ENCODE measurements around the gene IGF1. TPM values are rescaled to one million over a fixed set of nuclear protein-coding genes. Genes with fewer than 3 reads are reported as not detected.

IGF1 gene
- total and polyA plus RNA-seq, 10 of the 15 experiments (the other 5 are each of a cell fraction or from before 2014, with no cell fraction given), result 2.4 to 9.2 (median 3.5) TPM

DNA sequence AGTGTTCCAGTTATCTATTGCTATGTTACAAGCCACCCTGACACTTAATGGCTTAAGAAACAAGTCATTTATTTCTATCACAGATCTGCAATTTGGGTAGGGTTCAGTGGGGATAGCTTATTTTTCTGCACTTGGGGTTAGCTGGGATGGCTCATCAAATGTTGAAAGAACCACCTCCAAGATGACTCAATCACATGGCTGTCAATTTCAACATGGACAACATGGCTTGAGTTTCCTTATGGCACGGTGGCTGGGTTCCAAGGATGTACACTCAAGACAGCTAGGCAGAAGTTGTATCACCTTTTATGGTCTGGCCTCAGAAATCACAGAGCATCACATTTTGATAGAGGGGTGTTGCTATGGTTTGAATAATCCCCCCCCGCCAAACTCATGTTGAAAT lies 24.5 kb upstream of the IGF1 start:
- Histone ChIP-seq H3K79me2 (ENCODE audit: control insufficient read depth, insufficient read depth, low read length) (no peaks in the 10 kb centered on the region), H4K20me1 (ENCODE audit: control insufficient read depth, insufficient read depth) (no peaks in the 10 kb centered on the region), H3K27me3 (replicated peaks in 1 of 2; ENCODE audit: control insufficient read depth in 2 of 2, insufficient read depth in 2 of 2, low read length in 1 of 2) (no peaks in the 10 kb centered on the region), H3K27ac (ENCODE audit: control insufficient read depth, insufficient read depth) (no peak overlapping the region), H3K9me3 (replicated peaks; ENCODE audit: control insufficient read depth, insufficient read depth, low read length) (no peaks in the 10 kb centered on the region; the same call in 2 of the 3 replicates), H3K4me3 (no peak overlapping the region), H2AFZ (ENCODE audit: control insufficient read depth, low read depth, low read length) (no peak overlapping the region), H3K36me3 (ENCODE audit: control insufficient read depth in 2 of 2, insufficient read depth in 2 of 2, low read length in 1 of 2) (no peaks in the 10 kb centered on the region), H3K9ac (ENCODE audit: control insufficient read depth, insufficient read depth, low read length) (no peak overlapping the region), H3K4me1 (ENCODE audit: control insufficient read depth, insufficient read depth, low read length) (peaks cover 11% of the 10 kb centered on the region; the same call in 1 of the 2 replicates), H3K4me2 (ENCODE audit: control insufficient read depth, insufficient read depth) (no peak overlapping the region)
- WGBS (ENCODE audit: insufficient coverage, insufficient replicate concordance, low lambda C conversion rate, missing lambda C conversion rate), result 50% methylated on average over 2 of the region's 2 CpGs
- ChIA-PET CTCF (interaction anchor here (1.6 kb wide), 1 partner anchor 336 kb away, joined by 3 read pairs; no protein-coding TSS in a partner anchor), RAD21 (ENCODE audit: unreplicated experiment) (interaction anchor here (0.5 to 2.2 kb wide), 3 partner anchors 17 to 39 kb away, joined by 4 to 17 read pairs (median 5); no protein-coding TSS in a partner anchor), SMC1A (ENCODE audit: uncharacterized antibody, unreplicated experiment) (interaction anchor here (0.6 to 3.4 kb wide), 4 partner anchors 9 to 56 kb away, joined by 3 to 25 read pairs (median 6); no protein-coding TSS in a partner anchor), POLR2A (interaction anchor here (2.7 kb wide), 1 partner anchor 8 kb away, joined by 18 read pairs; no protein-coding TSS in a partner anchor)
- ATAC-seq (no peak), DNase-seq (ENCODE audit: low read depth, low spot score) (no peak), FAIRE-seq (no peak)
- no TSS peak for BruUV-seq (replicated peaks)
- TF ChIP-seq NFXL1 (IDR thresholded peaks at IDR 0.05; ENCODE audit: borderline replicate concordance) (no peak), GABPA (IDR thresholded peaks at IDR 0.05; ENCODE audit: low read depth) (no peak), CEBPZ (IDR thresholded peaks at IDR 0.05; ENCODE audit: low read depth, low read length) (no peak), MXI1 (IDR thresholded peaks at IDR 0.05; ENCODE audit: low read depth, low read length) (no peak), ATF7 (IDR thresholded peaks at IDR 0.05; ENCODE audit: low read depth) (no peak), MLLT1 (IDR thresholded peaks at IDR 0.05) (no peak), SUPT20H (IDR thresholded peaks at IDR 0.05; ENCODE audit: borderline replicate concordance, control insufficient read depth, low read depth, low read length) (no peak), ATF2 (IDR thresholded peaks at IDR 0.05; ENCODE audit: low read length) (no peak), CHD1 (IDR thresholded peaks at IDR 0.05; ENCODE audit: low read depth, low read length) (no peak), ZZZ3 (IDR thresholded peaks at IDR 0.05; ENCODE audit: control insufficient read depth, insufficient read length, low read depth) (no peak)
- TF ChIP-seq, protein P1, sequence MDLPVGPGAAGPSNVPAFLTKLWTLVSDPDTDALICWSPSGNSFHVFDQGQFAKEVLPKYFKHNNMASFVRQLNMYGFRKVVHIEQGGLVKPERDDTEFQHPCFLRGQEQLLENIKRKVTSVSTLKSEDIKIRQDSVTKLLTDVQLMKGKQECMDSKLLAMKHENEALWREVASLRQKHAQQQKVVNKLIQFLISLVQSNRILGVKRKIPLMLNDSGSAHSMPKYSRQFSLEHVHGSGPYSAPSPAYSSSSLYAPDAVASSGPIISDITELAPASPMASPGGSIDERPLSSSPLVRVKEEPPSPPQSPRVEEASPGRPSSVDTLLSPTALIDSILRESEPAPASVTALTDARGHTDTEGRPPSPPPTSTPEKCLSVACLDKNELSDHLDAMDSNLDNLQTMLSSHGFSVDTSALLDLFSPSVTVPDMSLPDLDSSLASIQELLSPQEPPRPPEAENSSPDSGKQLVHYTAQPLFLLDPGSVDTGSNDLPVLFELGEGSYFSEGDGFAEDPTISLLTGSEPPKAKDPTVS (IDR thresholded peaks at IDR 0.05; ENCODE audit: low read depth, low read length), result no peak
- TF ChIP-seq, protein P2, sequence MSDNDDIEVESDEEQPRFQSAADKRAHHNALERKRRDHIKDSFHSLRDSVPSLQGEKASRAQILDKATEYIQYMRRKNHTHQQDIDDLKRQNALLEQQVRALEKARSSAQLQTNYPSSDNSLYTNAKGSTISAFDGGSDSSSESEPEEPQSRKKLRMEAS (IDR thresholded peaks at IDR 0.05; ENCODE audit: low read depth, low read length), result no peak
- in situ Hi-C loops (cut with MboI) (no loop called here), intact Hi-C loops (cut with micrococcal nuclease; ENCODE audit: unreplicated experiment) (no loop called here)
